Pancreas (tissue), 10 donors: ENCODE measurements around the gene RICTOR. TPM values are rescaled to one million over a fixed set of nuclear protein-coding genes. Genes with fewer than 3 reads are reported as not detected.

Source experiments
- ATAC-seq, 4 donors: fragments of 200-7000 bp; cut with Tn5 transposase; one replicate each; pipeline versions ENCODE4 v1.8.0 to v1.9.1; 2020; ENCODE audit warnings: mild to moderate bottlenecking in 4 of 4, moderate library complexity in 4 of 4
- DNase-seq, 6 donors: peaks; one replicate each; pipeline ENCODE4 v3.0.0-alpha.2; 2020
- FAIRE-seq: peaks from 2 replicates; lab custom pipeline; 2012; peaks lifted over from hg19 to GRCh38; lab: Jason Lieb, UNC
- H3K27ac ChIP-seq, 4 donors: fragments of 200-600 bp; sonication (generic); 1 replicate in 3 of 4; 2 replicates in 1 of 4; pipeline versions ENCODE4 v1.5.0 to v1.8.0; 2020
- H3K27me3 ChIP-seq, 4 donors: fragments of 200-600 bp; one replicate each; pipeline ENCODE4 v1.8.0; 2021
- H3K36me3 ChIP-seq, 3 donors: fragments of 200-600 bp; sonication (generic) in 1 of 3; one replicate each; pipeline versions ENCODE4 v1.5.0 to v1.8.0; 2020 to 2021
- H3K4me1 ChIP-seq, 3 donors: fragments of 200-600 bp; one replicate each; pipeline ENCODE4 v1.8.0; 2021
- H3K4me3 ChIP-seq, 4 donors: fragments of 200-600 bp; sonication (generic) in 2 of 4; one replicate each; pipeline versions ENCODE4 v1.5.0 to v1.8.0; 2020 to 2021
- H3K9me3 ChIP-seq, 4 donors: fragments of 200-600 bp; one replicate each; pipeline ENCODE4 v1.8.0; 2021
- WGBS, 2 donors: extraction: QIAGEN DNeasy Blood & Tissue Kit; methylation state at CpG; one replicate each; pipeline ENCODE4 v1.1.7; 2013; 5-methylcytosine and 5-hydroxymethylcytosine counted together
- intact Hi-C, 3 donors: fragments of 100-400 bp; cut with DNase I; formaldehyde crosslinking; loops; one replicate each; pipeline versions ENCODE4 v1.11.1 to v1.14.2; 2022
- polyA plus RNA-seq, 2 donors: library from polyadenylated mRNA; stranded (reverse); fragments of 200-250 nt; gene quantifications; one replicate each; pipeline ENCODE4 v1.2.3, GENCODE V29; 2013
- total RNA-seq, 6 donors: library from RNA; stranded (reverse); fragmentation: NEBNext Ultra II Directional in 4 of 6; extraction: Animal tissue kit (Norgen Biotek cat#: 25700) in 4 of 6; gene quantifications; one replicate each; pipeline versions ENCODE4 v1.2.1 to v1.2.4, GENCODE V29; 2021 to 2023
- TF ChIP-seq, protein P1 (sequence below), 4 donors: fragments of 200-600 bp; sonication (generic) in 3 of 4; IDR thresholded peaks; one replicate each; pipeline versions ENCODE4 v1.5.0 to v1.8.0; 2021; ENCODE audit warnings: antibody characterized with exemption in 4 of 4
- donor health status: healthy with polysubstance abuse.
- donor health status: DM: no; HTN: no; CAD: no; lungs with moderate emphysema.
- donor health status: DM: no; HTN: no; CAD: no.
- donor health status: control.
- donor health status: control.
- donor health status: Bipolar disorder and iron deficiency.
- donor health status: DM: yes; HTN: yes; CAD: no.
- donor health status: DM: no; HTN: no; CAD: no.
- donor health status: DM: no; HTN: no; CAD: no.
- donor health status: DM: yes; HTN: yes; CAD: no.

The RICTOR gene
- total and polyA plus RNA-seq, 8 donors = 4.2 to 23.0 (median 14.1) TPM

DNA sequence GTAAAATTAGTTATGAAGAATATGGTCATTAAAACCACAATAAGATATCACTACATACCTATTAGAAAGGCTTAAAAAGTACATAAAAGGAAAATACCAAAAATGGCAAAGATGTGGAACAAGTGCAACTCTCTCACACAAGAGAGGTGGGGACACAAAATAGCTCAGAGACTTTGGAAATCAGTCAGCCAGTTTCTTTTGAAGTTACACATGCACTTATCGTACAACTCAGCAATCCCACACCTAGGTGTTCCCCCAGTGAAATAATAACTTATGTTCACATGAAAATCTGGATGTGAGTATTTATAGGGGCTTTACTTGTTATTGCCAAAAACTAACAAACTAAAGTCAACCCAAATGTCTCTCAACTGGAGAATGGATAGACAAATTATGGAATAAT, 9.8 kb upstream of the RICTOR start:
- no peaks in the 10 kb centered on the region for H3K9me3 ChIP-seq
- H3K4me3 ChIP-seq = no peak overlapping the region
- peaks cover 0 to 4% (median 0%) of the 10 kb centered on the region in 3 donors for H3K4me1 ChIP-seq
- WGBS, 2 donors = 78 to 92% methylated on average over 1 of the region's 1 CpG
- no peak for DNase-seq
- no peaks in the 10 kb centered on the region for H3K36me3 ChIP-seq
- intact Hi-C loops = no loop called here
- ATAC-seq = no peak
- H3K27ac ChIP-seq = no peak overlapping the region
- FAIRE-seq = no peak
- TF ChIP-seq, protein P1, sequence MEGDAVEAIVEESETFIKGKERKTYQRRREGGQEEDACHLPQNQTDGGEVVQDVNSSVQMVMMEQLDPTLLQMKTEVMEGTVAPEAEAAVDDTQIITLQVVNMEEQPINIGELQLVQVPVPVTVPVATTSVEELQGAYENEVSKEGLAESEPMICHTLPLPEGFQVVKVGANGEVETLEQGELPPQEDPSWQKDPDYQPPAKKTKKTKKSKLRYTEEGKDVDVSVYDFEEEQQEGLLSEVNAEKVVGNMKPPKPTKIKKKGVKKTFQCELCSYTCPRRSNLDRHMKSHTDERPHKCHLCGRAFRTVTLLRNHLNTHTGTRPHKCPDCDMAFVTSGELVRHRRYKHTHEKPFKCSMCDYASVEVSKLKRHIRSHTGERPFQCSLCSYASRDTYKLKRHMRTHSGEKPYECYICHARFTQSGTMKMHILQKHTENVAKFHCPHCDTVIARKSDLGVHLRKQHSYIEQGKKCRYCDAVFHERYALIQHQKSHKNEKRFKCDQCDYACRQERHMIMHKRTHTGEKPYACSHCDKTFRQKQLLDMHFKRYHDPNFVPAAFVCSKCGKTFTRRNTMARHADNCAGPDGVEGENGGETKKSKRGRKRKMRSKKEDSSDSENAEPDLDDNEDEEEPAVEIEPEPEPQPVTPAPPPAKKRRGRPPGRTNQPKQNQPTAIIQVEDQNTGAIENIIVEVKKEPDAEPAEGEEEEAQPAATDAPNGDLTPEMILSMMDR (IDR thresholded peaks at IDR 0.05) = no peak
- H3K27me3 ChIP-seq = no peaks in the 10 kb centered on the region

DNA sequence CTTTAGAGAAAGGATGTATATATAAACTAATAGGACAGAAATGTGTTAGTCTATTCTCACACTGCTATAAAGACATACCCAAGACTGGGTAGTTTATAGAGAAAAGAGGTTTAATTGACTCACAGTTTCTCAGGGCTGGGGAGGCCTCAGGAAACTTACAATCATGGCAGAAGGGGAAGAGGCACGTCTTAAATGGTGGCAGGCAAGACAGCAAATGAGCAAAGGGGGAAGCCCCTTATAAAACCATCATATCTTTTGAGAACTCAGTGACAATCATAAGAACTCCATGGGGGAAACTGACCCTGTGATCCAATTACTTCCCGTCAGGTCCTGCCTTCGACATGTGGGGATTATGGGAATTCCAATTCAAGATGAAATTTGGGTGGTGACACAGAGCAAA, 8.8 kb upstream of the RICTOR start:
- DNase-seq = no peak
- H3K9me3 ChIP-seq = no peaks in the 10 kb centered on the region
- TF ChIP-seq, protein P1 (IDR thresholded peaks at IDR 0.05) = no peak
- H3K4me3 ChIP-seq = no peak overlapping the region
- no peak for FAIRE-seq
- ATAC-seq = no peak
- no peaks in the 10 kb centered on the region for H3K36me3 ChIP-seq
- no peaks in the 10 kb centered on the region for H3K27me3 ChIP-seq
- WGBS, 2 donors = 76 to 85% methylated on average over 3 of the region's 3 CpGs
- no peak overlapping the region for H3K27ac ChIP-seq
- H3K4me1 ChIP-seq = peaks cover 0 to 4% (median 0%) of the 10 kb centered on the region in 3 donors
- intact Hi-C loops = no loop called here

DNA sequence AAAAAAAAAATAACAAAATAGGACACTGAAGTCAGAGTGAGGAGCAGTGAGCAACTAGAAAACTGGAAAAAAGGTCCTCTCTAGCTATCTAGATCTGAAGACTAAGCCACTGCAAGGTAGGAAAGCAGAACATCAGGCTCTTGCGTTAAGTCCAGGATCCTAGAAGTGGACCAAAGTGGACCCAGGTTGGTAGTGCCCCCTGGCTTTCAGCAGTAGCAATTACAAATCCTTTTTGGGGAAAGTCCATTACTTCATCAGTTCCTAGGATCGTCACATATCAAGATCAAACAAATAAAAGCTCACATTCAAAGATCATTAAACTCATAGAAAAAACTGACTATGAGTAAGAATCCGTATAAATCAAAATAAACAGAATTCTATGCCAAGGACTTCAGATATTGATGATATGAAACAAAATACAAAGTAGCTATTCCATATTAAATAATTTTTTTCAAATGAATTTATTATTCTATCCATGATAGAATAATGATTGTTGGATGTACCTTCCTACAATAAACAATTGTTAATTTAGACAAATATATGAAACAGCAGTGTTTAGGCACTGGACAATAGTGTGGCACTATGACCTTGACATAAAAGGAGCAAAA, 6.5 kb upstream of the RICTOR start:
- FAIRE-seq = peak; percentile 80
- peaks cover 0 to 4% (median 0%) of the 10 kb centered on the region in 3 donors for H3K4me1 ChIP-seq
- H3K36me3 ChIP-seq = no peaks in the 10 kb centered on the region
- intact Hi-C loops = no loop called here
- no peak overlapping the region for H3K27ac ChIP-seq
- DNase-seq = peak in 4 of 6 donors; percentile 40 to 67 (median 48)
- WGBS, 2 donors = 3 to 6% methylated on average over 3 of the region's 3 CpGs
- H3K27me3 ChIP-seq = no peaks in the 10 kb centered on the region
- peak; percentile 91 to 99 (median 95) for ATAC-seq
- no peak overlapping the region for H3K4me3 ChIP-seq
- TF ChIP-seq, protein P1 (IDR thresholded peaks at IDR 0.05) = peak; percentile 61 to 74 (median 69)
- H3K9me3 ChIP-seq = no peaks in the 10 kb centered on the region

DNA sequence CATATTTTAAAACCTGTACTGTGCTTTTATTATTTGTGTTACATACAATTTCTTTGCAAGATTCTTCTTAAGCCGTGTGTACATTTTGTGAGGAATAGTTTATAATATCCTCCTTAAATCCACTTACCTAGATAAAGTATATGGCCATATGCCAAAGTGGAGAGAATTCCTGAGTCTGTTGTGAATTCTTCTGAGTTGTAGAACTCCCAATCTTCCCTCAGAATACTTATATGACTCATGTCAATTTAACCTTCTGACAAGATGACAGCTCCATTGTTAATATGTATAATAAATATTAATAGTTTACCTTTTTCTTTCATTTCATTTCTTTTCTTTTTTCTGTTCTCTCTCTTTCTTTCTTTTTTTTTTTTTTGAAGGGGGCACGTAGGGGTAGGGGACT, 6.0 kb upstream of the RICTOR start:
- Histone ChIP-seq H3K27me3 (no peaks in the 10 kb centered on the region), H3K4me1 (peaks cover 0 to 4% (median 3%) of the 10 kb centered on the region in 3 donors), H3K9me3 (no peaks in the 10 kb centered on the region), H3K36me3 (no peaks in the 10 kb centered on the region), H3K27ac (no peak overlapping the region), H3K4me3 (no peak overlapping the region)
- 60 to 67% methylated on average over 2 of the region's 2 CpGs for WGBS, 2 donors
- FAIRE-seq (no peak), ATAC-seq (no peak), DNase-seq (no peak)
- TF ChIP-seq, protein P1 (IDR thresholded peaks at IDR 0.05) = no peak
- intact Hi-C loops = no loop called here

DNA sequence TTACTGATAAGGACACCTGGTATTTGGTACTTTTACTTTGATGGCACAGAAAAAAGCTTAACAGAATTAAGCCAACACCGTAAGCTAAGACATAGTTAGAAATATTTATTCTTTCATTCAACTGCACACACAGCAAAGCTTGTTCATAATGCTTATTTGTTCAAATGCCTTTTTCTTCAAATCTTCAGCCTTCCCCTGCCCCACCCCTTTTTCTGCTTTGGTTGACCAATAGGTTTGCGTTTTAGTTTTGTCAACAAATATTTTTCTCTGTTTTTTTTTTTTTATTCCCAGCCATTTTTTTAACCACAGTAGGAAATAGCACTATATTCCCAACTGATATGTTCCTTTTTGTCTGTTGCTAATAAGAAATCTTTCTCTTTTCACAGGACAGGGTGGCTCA, 4.9 kb upstream of the RICTOR start:
- Histone ChIP-seq H3K4me3 (no peak overlapping the region), H3K4me1 (peaks cover 0 to 4% (median 3%) of the 10 kb centered on the region in 3 donors), H3K27me3 (no peaks in the 10 kb centered on the region), H3K36me3 (no peaks in the 10 kb centered on the region), H3K9me3 (no peaks in the 10 kb centered on the region), H3K27ac (no peak overlapping the region)
- FAIRE-seq = no peak
- intact Hi-C loops = loop anchor here in 1 of 3 donors (10.0 kb wide), 1 partner anchor 54 kb away; no protein-coding TSS in a partner anchor
- DNase-seq = no peak
- TF ChIP-seq, protein P1 (IDR thresholded peaks at IDR 0.05) = no peak
- no peak for ATAC-seq
- WGBS, 2 donors = 44 to 48% methylated on average over 2 of the region's 2 CpGs
